ENCODE data around the gene GCM1.
A peak's percentile ranks its signal among the peaks of the same experiment; 100 is the strongest.

GCM1 gene

DNA sequence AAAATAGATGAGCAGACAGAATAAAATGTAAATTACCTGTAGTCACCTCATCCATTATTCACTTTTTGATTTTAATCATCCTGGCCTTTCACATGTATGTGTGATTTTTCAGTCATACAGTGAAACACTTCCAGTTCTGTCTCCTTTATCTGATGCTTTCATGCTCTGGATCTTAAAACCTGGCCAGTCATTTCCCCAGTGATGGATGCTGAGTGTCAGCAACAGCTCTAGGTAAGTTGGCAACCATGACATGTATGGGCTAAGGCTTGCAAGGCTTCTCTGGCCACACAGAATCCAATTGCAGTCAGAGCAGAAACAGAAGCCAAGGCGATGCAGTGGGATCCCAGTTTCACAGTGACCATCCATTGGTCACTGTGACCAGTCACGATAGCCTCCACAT lies 47.6 kb downstream of the GCM1 start:
- no peak for DNase-seq

DNA sequence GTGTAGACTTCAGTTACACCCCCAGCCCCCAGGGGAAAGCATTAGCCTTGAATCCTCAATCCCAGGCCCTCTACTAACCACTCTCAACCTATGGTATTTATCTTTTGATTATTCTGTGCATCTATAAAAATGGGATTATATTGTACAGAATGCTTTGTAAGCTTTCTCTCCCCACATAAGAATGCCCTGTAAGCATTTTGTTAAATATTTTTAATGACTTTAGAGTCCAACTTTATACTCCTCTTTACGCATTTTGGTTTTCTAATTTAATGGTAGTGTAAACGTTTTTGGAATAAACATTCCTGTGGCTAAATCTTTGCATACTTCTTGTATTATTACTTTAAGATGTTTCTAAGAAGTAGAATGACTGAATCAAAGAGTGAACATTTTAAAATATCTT lies 48.1 kb downstream of the GCM1 start:
- DNase-seq = no peak

DNA sequence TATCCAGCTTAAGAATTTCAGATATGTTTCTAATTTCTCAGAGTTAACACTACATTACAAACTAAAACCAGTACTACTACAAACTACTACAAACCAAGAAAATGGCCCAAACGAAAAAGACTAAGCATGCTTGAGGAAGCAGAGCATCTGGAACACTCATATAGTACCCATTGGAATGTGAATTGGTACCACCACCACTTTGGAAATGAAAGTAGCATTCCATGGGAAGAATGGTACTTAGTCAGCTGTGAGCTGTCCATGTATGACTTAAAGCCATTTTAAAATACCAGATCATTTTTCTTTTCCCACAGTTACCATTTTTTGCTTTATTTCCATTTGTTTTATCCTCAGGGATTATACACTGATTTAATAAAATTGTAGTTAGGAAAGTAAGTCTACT lies 52.9 kb downstream of the GCM1 start:
- DNase-seq = peak; percentile 60

DNA sequence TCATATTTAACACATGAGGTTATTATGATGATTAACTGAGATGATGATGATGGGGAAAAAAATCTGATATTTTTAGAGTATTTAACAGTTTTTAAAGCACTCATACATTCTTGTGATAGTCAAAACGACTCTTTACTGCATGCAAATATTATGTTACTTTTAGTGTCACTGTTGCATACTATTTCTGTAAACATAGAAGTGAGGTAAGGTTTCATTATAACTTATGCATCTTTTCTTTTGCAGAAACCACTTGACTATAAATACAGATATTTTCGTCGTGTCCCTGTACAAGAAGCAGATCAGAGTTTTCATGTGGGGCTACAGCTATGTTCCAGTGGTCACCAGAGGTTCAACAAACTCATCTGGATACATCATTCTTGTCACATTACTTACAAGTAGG lies 53.4 kb downstream of the GCM1 start:
- no peak for DNase-seq

DNA sequence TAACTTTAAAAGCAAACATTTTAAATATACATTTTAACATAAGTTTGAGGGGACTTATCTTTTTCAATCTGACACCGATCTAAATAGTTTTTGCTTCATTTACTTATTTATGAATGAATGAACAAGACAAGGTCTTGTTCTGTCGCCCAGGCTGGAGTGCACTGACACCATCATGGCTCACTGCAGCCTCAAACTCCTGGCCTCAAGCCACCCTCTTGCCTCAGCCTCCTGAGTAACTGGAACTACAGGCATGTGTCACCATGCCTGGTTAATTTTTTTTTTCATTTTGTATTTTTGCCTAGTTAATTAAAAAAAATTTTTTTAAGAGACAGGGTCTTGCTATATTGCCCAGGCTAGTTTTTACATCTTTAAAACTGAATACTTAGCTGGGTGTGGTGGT lies 58.1 kb downstream of the GCM1 start:
- peak; percentile 43 for DNase-seq

DNA sequence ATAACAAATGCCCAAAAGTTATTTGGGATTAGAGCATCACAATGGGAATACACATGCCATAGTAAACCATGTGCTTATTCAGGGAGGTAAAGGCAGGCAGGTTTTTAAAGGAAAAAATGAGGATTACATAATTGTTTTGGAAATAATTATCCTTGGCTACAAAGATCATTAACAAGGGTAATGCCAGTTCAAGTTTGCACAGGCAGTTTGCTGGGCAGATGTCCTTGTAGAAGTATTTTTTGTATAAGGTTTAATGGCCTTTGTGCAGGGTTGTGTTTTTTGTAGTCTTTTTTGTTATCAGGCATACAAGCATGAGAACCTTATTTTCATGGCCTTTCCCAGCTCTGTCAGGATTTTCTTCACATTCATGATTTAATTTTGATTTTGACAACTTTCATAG lies 58.7 kb downstream of the GCM1 start:
- no peak for DNase-seq

DNA sequence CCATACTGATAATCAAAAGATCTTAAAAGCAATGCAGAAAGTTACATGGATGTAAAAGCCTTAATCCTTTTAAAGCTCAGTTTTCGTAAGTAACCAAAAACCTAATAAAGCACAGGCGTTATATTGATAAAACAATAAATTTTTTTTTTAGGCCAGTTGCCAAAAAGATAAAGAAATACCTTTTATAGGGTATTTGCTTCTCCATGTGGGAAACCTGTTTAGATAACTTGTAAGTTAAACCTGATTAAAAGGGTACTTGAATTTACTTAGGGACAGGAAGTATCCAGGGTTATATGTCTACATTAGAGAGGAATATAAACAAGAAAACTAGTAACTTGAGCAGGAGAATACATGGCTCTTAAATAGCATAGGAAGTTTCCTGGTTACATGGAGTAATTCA lies 62.3 kb downstream of the GCM1 start:
- DNase-seq = no peak

DNA sequence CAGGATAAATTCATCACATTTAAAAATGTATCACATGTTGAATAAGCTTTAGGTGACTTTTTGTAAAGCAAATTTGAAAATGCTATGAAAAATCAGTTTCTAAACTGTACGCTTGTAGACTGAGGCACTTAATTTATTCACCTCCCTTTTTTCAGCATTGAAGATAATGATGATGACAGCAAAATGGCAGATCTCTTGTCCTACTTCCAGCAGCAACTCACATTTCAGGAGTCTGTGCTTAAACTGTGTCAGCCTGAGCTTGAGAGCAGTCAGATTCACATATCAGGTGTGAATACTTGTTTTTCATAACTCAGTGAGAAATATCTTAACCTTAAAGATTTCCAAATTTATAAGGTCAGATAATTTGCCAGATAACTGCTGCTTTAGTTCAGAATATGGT lies 67.8 kb downstream of the GCM1 start:
- no peak for DNase-seq

Measured in EL (cell line).